ENCODE data around the gene FAM193A.

DNA sequence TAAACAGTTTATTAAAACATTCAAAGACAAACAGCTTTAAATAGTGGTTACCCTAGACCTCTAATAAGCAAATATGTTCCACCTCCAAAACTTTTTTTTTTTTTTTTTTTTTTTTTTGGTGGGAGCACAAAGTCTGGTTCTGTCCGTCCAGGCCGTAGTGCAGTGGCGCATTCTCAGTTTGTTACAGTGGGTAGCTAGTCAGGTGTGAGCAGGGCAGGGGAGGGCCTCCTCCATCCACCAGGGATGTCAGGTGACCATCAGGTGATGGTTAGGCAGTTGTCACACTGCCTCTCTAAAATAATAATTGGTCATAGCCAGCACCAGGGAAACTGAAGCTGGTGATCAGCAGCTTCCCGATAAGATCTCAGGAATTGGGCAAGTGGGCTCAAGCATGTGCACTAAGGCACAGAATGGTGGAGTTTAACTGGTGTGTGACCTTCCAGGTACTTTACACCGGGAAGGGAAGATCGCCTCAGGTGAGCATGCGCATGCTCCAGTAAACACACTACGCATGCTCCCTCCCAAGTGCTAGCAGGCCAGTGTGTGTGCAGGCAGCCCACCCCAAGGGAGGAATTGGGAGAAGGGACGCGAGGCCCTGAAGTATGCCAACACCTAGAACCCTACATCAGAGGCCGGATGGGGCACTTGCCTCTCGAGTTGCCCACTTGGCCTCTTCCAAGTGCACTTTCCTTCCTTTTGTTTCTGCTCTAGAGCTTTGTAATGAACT lies 192.5 kb downstream of the FAM193A start:
- TF ChIP-seq CTCF (conservative IDR thresholded peaks at IDR 0.05; ENCODE audit: low read depth, low read length) (no peak), EZH2 (IDR thresholded peaks at IDR 0.05; ENCODE audit: borderline replicate concordance, low read depth, low read length, poor library complexity, severe bottlenecking) (no peak)
